Heart right ventricle (tissue), 16 donors: ENCODE measurements around the gene RGPD5. TPM values are rescaled to one million over a fixed set of nuclear protein-coding genes. Genes with fewer than 3 reads are reported as not detected.
"Not testable (repeated sequence)": the region's sequence is repeated elsewhere in the genome, so short reads cannot be mapped to it uniquely, and the experiment has no call there.

Source experiments
- ATAC-seq, 8 donors: fragments of 200-7000 bp; cut with Tn5 transposase; one replicate each; pipeline ENCODE4 v1.9.1; 2020; ENCODE audit warnings: mild to moderate bottlenecking in 8 of 8, moderate library complexity in 8 of 8, moderate number of reproducible peaks in 1 of 8
- DNase-seq, 2 donors: peaks; one replicate each; pipeline ENCODE4 v3.0.0-alpha.2; 2020
- H3K27ac ChIP-seq, 10 donors: fragments of 200-600 bp; sonication (generic) in 2 of 10; one replicate each; pipeline versions ENCODE4 v1.5.0 to v1.8.0; 2020 to 2022; ENCODE audit warnings: mild to moderate bottlenecking in 3 of 10
- H3K27me3 ChIP-seq, 7 donors: fragments of 200-600 bp; one replicate each; pipeline ENCODE4 v1.8.0; 2021 to 2022; ENCODE audit warnings: mild to moderate bottlenecking in 2 of 7
- H3K36me3 ChIP-seq, 9 donors: fragments of 200-600 bp; sonication (generic) in 1 of 9; one replicate each; pipeline versions ENCODE4 v1.5.0 to v1.8.0; 2020 to 2022; ENCODE audit warnings: mild to moderate bottlenecking in 2 of 9
- H3K4me1 ChIP-seq, 9 donors: fragments of 200-600 bp; sonication (generic) in 1 of 9; one replicate each; pipeline versions ENCODE4 v1.5.0 to v1.8.0; 2020 to 2022; ENCODE audit warnings: mild to moderate bottlenecking in 4 of 9
- H3K4me3 ChIP-seq, 10 donors: fragments of 200-600 bp; sonication (generic) in 2 of 10; one replicate each; pipeline versions ENCODE4 v1.5.0 to v1.8.0; 2020 to 2022; ENCODE audit warnings: mild to moderate bottlenecking in 7 of 10, moderate library complexity in 2 of 10
- H3K9me3 ChIP-seq, 11 donors: fragments of 200-600 bp in 10 of 11; sonication (generic) in 2 of 11; one replicate each; pipeline versions ENCODE4 v1.5.0 to v1.8.0; 2013 to 2022; ENCODE audit warnings: mild to moderate bottlenecking in 2 of 11, control low read depth in 1 of 11, moderate library complexity in 1 of 11
- WGBS, 2 donors: extraction: QIAGEN DNeasy Blood & Tissue Kit; methylation state at CpG; one replicate each; pipeline ENCODE4 v1.1.7; 2013; ENCODE audit warnings: inconsistent platforms in 1 of 2; 5-methylcytosine and 5-hydroxymethylcytosine counted together
- intact Hi-C, 10 donors: fragments of 100-400 bp; cut with DNase I; formaldehyde crosslinking; loops; one replicate each; pipeline versions ENCODE4 v1.11.1 to v1.14.2; 2022
- polyA plus RNA-seq, 2 donors: library from polyadenylated mRNA; stranded (reverse); fragments of 200-250 nt; gene quantifications; one replicate each; pipeline ENCODE4 v1.2.3, GENCODE V29; 2013
- total RNA-seq, 10 donors: library from RNA; stranded (reverse); fragmentation: NEBNext Ultra II Directional in 3 of 10; extraction: Animal tissue kit (Norgen Biotek cat#: 25700) in 3 of 10; gene quantifications; one replicate each; pipeline versions ENCODE4 v1.2.1 to v1.2.4, GENCODE V29; 2021 to 2023
- donor health status: Arrhythmogenic right ventricular cardiomyopathy.
- donor health status: ischemic (EF 13 %, LVEDD 7.1; RV severe dilation, severe dysfunction).
- donor health status: healthy with polysubstance abuse.
- donor health status: DM: no; HTN: yes; CAD: no.
- donor health status: DM: no; HTN: no; CAD: no.
- donor health status: ischemic (EF 25% LVEDD 6.9; RV normal size, moderate dysfunction).
- donor health status: ischemic (EF 25% LVEDD 5.7; RV mildly dilated, moderate dysfunction).
- donor health status: healthy.
- donor health status: DM: yes; HTN: yes; CAD: no.
- donor health status: Ischemic cardiomyopathy.
- donor health status: ischemic (EF 35%, LVEDD 5.7; RV mildly dilated, moderate dysfunction).
- donor health status: nonischemic (EF 11% LVEDD 7.7; RV severe dilation, severe dysfunction).
- donor health status: DM: yes; HTN: yes; CAD: no.
- donor health status: PGD.
- donor health status: ischemic (EF 29% LVEDD 5.4; RV normal size, mild dysfunction).
- donor health status: nonischemic (EF 23%, LVEDD 6.1; RV moderate dilation, normal function).

Gene RGPD5
- total and polyA plus RNA-seq, 12 donors = 2.2 to 34.8 (median 19.7) TPM

- DNase-seq, H3K27me3 ChIP-seq, intact Hi-C loops, H3K36me3 ChIP-seq, H3K4me3 ChIP-seq, H3K4me1 ChIP-seq, H3K27ac ChIP-seq, H3K9me3 ChIP-seq: not testable (repeated sequence)
- no CpG with 5 or more reads among the region's 15 CpGs for WGBS, 2 donors
- peak in 1 of 8 donors; percentile 26 for ATAC-seq
Measured at GRCh38 chr2:109781147-109781816, 12.8 kb upstream of the RGPD5 start.

- DNase-seq, H3K36me3 ChIP-seq: not testable (repeated sequence)
Measured at GRCh38 chr2:109782446-109782993, 11.6 kb upstream of the RGPD5 start.

GRCh38 chr2:109791530-109792279, 2.4 kb upstream of the RGPD5 start:
- H3K9me3 ChIP-seq, H3K27me3 ChIP-seq, ATAC-seq, H3K4me3 ChIP-seq, H3K4me1 ChIP-seq, H3K36me3 ChIP-seq, intact Hi-C loops, DNase-seq, H3K27ac ChIP-seq: not testable (repeated sequence)
- WGBS, 2 donors = no CpG with 5 or more reads among the region's 12 CpGs

More at GRCh38 chr2:109782446-109782993, 11.6 kb upstream of the RGPD5 start:
- H3K27me3 ChIP-seq, H3K9me3 ChIP-seq, H3K4me1 ChIP-seq, H3K27ac ChIP-seq, H3K4me3 ChIP-seq, intact Hi-C loops: not testable (repeated sequence)
- no CpG with 5 or more reads among the region's 2 CpGs for WGBS, 2 donors
- peak; percentile 34 to 86 (median 70) for ATAC-seq

- H3K36me3 ChIP-seq, H3K4me1 ChIP-seq, H3K9me3 ChIP-seq, H3K27ac ChIP-seq, DNase-seq, H3K27me3 ChIP-seq, intact Hi-C loops, H3K4me3 ChIP-seq: not testable (repeated sequence)
- ATAC-seq = peak in 6 of 8 donors; percentile 45 to 56 (median 54)
- WGBS, 2 donors = no CpG with 5 or more reads among the region's 1 CpG
Measured at GRCh38 chr2:109792659-109793058, 1.4 kb upstream of the RGPD5 start.

GRCh38 chr2:109871129-109871751, 77.1 kb downstream of the RGPD5 start:
- H3K4me1 ChIP-seq, H3K36me3 ChIP-seq, H3K27ac ChIP-seq, DNase-seq, H3K27me3 ChIP-seq, intact Hi-C loops, H3K4me3 ChIP-seq, H3K9me3 ChIP-seq: not testable (repeated sequence)
- ATAC-seq = peak in 4 of 8 donors; percentile 47 to 62 (median 56)
- WGBS, 2 donors = no CpG with 5 or more reads among the region's 8 CpGs

GRCh38 chr2:109876625-109877024, 82.5 kb downstream of the RGPD5 start:
- H3K4me1 ChIP-seq, H3K27me3 ChIP-seq, H3K36me3 ChIP-seq, intact Hi-C loops, H3K4me3 ChIP-seq, H3K27ac ChIP-seq, ATAC-seq, DNase-seq, H3K9me3 ChIP-seq: not testable (repeated sequence)
- no CpG with 5 or more reads among the region's 3 CpGs for WGBS, 2 donors

- H3K27ac ChIP-seq, ATAC-seq, DNase-seq, intact Hi-C loops, H3K9me3 ChIP-seq, H3K4me1 ChIP-seq, H3K36me3 ChIP-seq, H3K27me3 ChIP-seq, H3K4me3 ChIP-seq: not testable (repeated sequence)
- WGBS, 2 donors = no CpG with 5 or more reads among the region's 1 CpG
Measured at GRCh38 chr2:109882112-109882511, 88.0 kb downstream of the RGPD5 start.

- H3K27ac ChIP-seq, ATAC-seq, H3K9me3 ChIP-seq, intact Hi-C loops, H3K4me3 ChIP-seq, H3K4me1 ChIP-seq, H3K27me3 ChIP-seq, H3K36me3 ChIP-seq, DNase-seq: not testable (repeated sequence)
- WGBS, 2 donors = no CpG with 5 or more reads among the region's 4 CpGs
Measured at GRCh38 chr2:109888414-109888813, 94.3 kb downstream of the RGPD5 start.

GRCh38 chr2:109889909-109890308, 95.8 kb downstream of the RGPD5 start:
- H3K27me3 ChIP-seq, H3K27ac ChIP-seq, H3K4me1 ChIP-seq, intact Hi-C loops, H3K9me3 ChIP-seq, DNase-seq, H3K4me3 ChIP-seq, H3K36me3 ChIP-seq: not testable (repeated sequence)
- WGBS, 2 donors = no CpG with 5 or more reads among the region's 4 CpGs
- ATAC-seq = peak in 4 of 8 donors; percentile 61 to 73 (median 63)

GRCh38 chr2:109891024-109891423, 96.9 kb downstream of the RGPD5 start:
- intact Hi-C loops = not testable (repeated sequence)
- WGBS, 2 donors = no CpG with 5 or more reads among the region's 4 CpGs

GRCh38 chr2:109893736-109894135, 99.6 kb downstream of the RGPD5 start:
- WGBS, 2 donors = no CpG with 5 or more reads among the region's 7 CpGs
- ATAC-seq, H3K36me3 ChIP-seq, H3K27ac ChIP-seq, DNase-seq, H3K4me3 ChIP-seq, intact Hi-C loops, H3K4me1 ChIP-seq, H3K27me3 ChIP-seq, H3K9me3 ChIP-seq: not testable (repeated sequence)

More at GRCh38 chr2:109891024-109891423, 96.9 kb downstream of the RGPD5 start:
- not testable (repeated sequence) for DNase-seq, H3K27ac ChIP-seq, H3K4me3 ChIP-seq, H3K27me3 ChIP-seq, ATAC-seq, H3K9me3 ChIP-seq, H3K4me1 ChIP-seq, H3K36me3 ChIP-seq
